K562 (cell line): ENCODE results near the gene MYL12B. TPM values are rescaled to one million over a fixed set of nuclear protein-coding genes. Genes with fewer than 3 reads are reported as not detected.
A peak's percentile ranks its signal among the peaks of the same experiment; 100 is the strongest.
"Not testable (repeated sequence)": the region's sequence is repeated elsewhere in the genome, so short reads cannot be mapped to it uniquely, and the experiment has no call there.

ENCODE experiments used
- ATAC-seq: fragments of 200-7000 bp; cut with Tn5 transposase; 3 replicates; pipeline ENCODE4 v1.9.1; 2020; ENCODE audit warnings: moderate library complexity
- BruUV-seq: library from RNA; stranded (reverse); fragments of 400-500 nt; replicated peaks from 2 replicates; lab custom pipeline; 2021; lab: Mats Ljungman, UMichigan
- CTCF ChIA-PET: fragments of 300-600 bp; formaldehyde crosslinking; extraction: SDS; loops from one replicate; lab custom pipeline; 2021; ENCODE audit warnings: low intra/inter-chr PET ratio; lab: Yijun Ruan, JAX
- POLR2A ChIA-PET: fragments of 300-600, 350-650 bp; sonication (Branson Sonifier 250); formaldehyde crosslinking; extraction: SDS; loops from one replicate; lab custom pipeline; 2021; ENCODE audit warnings: antibody characterized with exemption, inconsistent platforms; lab: Yijun Ruan, JAX
- DNase-seq, 4 experiments: peaks; one replicate each; pipeline versions ENCODE4 v3.0.0 to v3.0.0-alpha.2; 2011 to 2018; ENCODE audit warnings: low spot score in 3 of 4, mixed read lengths in 3 of 4; ENCODE audit errors: extremely low read depth in 1 of 4
- FAIRE-seq: peaks from 2 replicates; lab custom pipeline; 2011; peaks lifted over from hg19 to GRCh38; lab: Jason Lieb, UNC
- H2AFZ ChIP-seq: 2 replicates; pipeline ENCODE4 v1.6.0; 2011; ENCODE audit warnings: low read depth, low read length, control low read depth, inconsistent platforms
- H3K27ac ChIP-seq: fragments of 200-600 bp; 3 replicates; pipeline ENCODE4 v1.8.0; 2011; ENCODE audit warnings: low read depth, mild to moderate bottlenecking, control low read depth, inconsistent platforms, low read length, moderate library complexity, mixed read lengths; ENCODE audit errors: extremely low read depth
- H3K27me3 ChIP-seq, 2 experiments: fragments of 300-600 bp in 1 of 2; 2 replicates in 1 of 2; 3 replicates in 1 of 2; pipeline versions ENCODE4 v1.6.0 to v1.8.0; 2011; ENCODE audit warnings: inconsistent platforms in 2 of 2, low read length in 2 of 2, mild to moderate bottlenecking in 1 of 2, mixed read lengths in 1 of 2, moderate library complexity in 1 of 2; ENCODE audit not compliant: control insufficient read depth in 2 of 2, insufficient read depth in 2 of 2
- H3K36me3 ChIP-seq: fragments of 300-600 bp; 3 replicates; pipeline ENCODE4 v1.8.0; 2011; ENCODE audit warnings: mild to moderate bottlenecking, low read length, inconsistent platforms; ENCODE audit not compliant: control insufficient read depth, insufficient read depth
- H3K4me1 ChIP-seq, 2 experiments: fragments of 200-600 bp in 1 of 2; replicated peaks in 1 of 2; 2 replicates in 1 of 2; 3 replicates in 1 of 2; pipeline versions ENCODE4 v1.5.1 to v1.8.0; 2011; ENCODE audit warnings: inconsistent platforms in 2 of 2, low read length in 2 of 2, mild to moderate bottlenecking in 1 of 2, mixed read lengths in 1 of 2, moderate library complexity in 1 of 2; ENCODE audit not compliant: control insufficient read depth in 2 of 2, insufficient read depth in 2 of 2
- H3K4me2 ChIP-seq: 2 replicates; pipeline ENCODE4 v1.6.1; 2011; ENCODE audit warnings: low read length, control low read depth, inconsistent platforms, mixed read lengths; ENCODE audit not compliant: insufficient read depth
- H3K4me3 ChIP-seq: fragments of 200-600 bp; sonication (generic), shearing (Covaris generic); 2 replicates; pipeline ENCODE4 v1.5.1; 2016; ENCODE audit warnings: control low read depth, inconsistent platforms
- H3K79me2 ChIP-seq: fragments of 200-600 bp; 3 replicates; pipeline ENCODE4 v1.8.0; 2011; ENCODE audit warnings: low read length, inconsistent platforms; ENCODE audit not compliant: control insufficient read depth, insufficient read depth
- H3K9ac ChIP-seq, 2 experiments: 2 replicates each; pipeline versions ENCODE4 v1.6.0 to v1.6.1; 2011; ENCODE audit warnings: low read depth in 2 of 2, low read length in 2 of 2, control low read depth in 1 of 2, inconsistent platforms in 1 of 2, mild to moderate bottlenecking in 1 of 2, mixed read lengths in 1 of 2; ENCODE audit not compliant: insufficient read depth in 1 of 2
- H3K9me1 ChIP-seq: one replicate; pipeline ENCODE4 v1.6.0; 2011; ENCODE audit warnings: inconsistent platforms, mild to moderate bottlenecking, low read length, moderate library complexity; ENCODE audit not compliant: control insufficient read depth, insufficient read depth
- H3K9me3 ChIP-seq: replicated peaks from 2 replicates; pipeline ENCODE4 v1.5.1; 2011; ENCODE audit warnings: low read depth, low read length, inconsistent platforms; ENCODE audit not compliant: control insufficient read depth, insufficient read depth
- H4K20me1 ChIP-seq: replicated peaks from 2 replicates; pipeline ENCODE4 v1.6.1; 2011; ENCODE audit warnings: low read length, inconsistent platforms, mixed read lengths; ENCODE audit not compliant: control insufficient read depth, insufficient read depth
- SPI1 ChIP-seq: IDR thresholded peaks from 2 replicates; pipeline ENCODE4 v1.6.1; 2011; ENCODE audit warnings: low read depth, low read length, control low read depth, borderline replicate concordance
- whole genome bisulfite sequencing: fragments of 100-300 bp; shearing (Covaris generic); methylation state at CpG from one replicate; pipeline ENCODE4 v1.1.6; 2016; ENCODE audit warnings: low coverage, mixed read lengths; ENCODE audit not compliant: insufficient coverage; ENCODE audit errors: missing lambda C conversion rate; 5-methylcytosine and 5-hydroxymethylcytosine counted together
- in situ Hi-C: fragments of 300-500 bp; cut with MboI; formaldehyde crosslinking; loops from 4 replicates; pipeline ENCODE4 v1.15.0; 2018; ENCODE audit warnings: inconsistent platforms, mixed read lengths
- intact Hi-C: fragments of 100-400 bp; cut with micrococcal nuclease; formaldehyde crosslinking; loops from 2 replicates; pipeline ENCODE4 v1.14.2; 2022
- polyA plus RNA-seq, 8 experiments: library from polyadenylated mRNA; depleted of rRNA in 4 of 8; stranded (reverse) in 5 of 8; unstranded in 3 of 8; fragments of >200 nt; fragmentation: Nextera tagmentation in 2 of 8; fragmentation: Illumina TruSeq in 1 of 8; extraction: Ambion mirVana in 2 of 8; extraction: Trizol in 1 of 8; gene quantifications; 2 replicates each; pipeline versions ENCODE4 v1.2.1 to v1.2.3, GENCODE V29; 2011 to 2014; ENCODE audit warnings: inconsistent platforms in 1 of 8, missing spikeins in 1 of 8
- total RNA-seq, 7 experiments: library from RNA; depleted of rRNA in 6 of 7; stranded (reverse); fragments of >200 nt in 6 of 7; fragmentation: Illumina TruSeq in 2 of 7; extraction: Trizol in 2 of 7; gene quantifications; 2 replicates each; pipeline versions ENCODE4 v1.2.1 to v1.2.3, GENCODE V29; 2011 to 2021; ENCODE audit warnings: low replicate concordance in 1 of 7

MYL12B gene
- total and polyA plus RNA-seq, 9 of the 15 experiments (the other 6 are each of a cell fraction or from before 2014, with no cell fraction given): 220 to 995 (median 463) TPM

DNA sequence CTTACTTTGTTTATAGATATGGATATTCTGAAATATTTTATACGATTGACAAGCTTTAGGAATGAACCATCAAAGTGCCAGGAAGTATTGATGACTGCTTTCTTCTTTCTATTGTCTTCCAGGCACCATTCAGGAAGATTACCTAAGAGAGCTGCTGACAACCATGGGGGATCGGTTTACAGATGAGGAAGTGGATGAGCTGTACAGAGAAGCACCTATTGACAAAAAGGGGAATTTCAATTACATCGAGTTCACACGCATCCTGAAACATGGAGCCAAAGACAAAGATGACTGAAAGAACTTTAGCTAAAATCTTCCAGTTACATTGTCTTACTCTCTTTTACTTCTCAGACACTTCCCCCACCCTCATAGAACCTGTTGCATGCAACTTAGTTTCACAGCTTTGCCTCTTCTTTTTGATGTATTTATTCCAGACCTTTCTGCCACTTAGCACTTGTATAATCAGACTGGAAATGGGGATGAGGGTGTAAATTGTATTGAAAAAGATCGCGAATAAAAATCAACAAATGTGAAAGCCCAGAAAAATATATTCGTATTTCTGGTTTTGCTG lies 15.8 kb downstream of the MYL12B start:
- H3K27ac ChIP-seq, DNase-seq, H3K4me1 ChIP-seq, H3K4me3 ChIP-seq, H3K9ac ChIP-seq, intact Hi-C loops, H4K20me1 ChIP-seq, H3K9me1 ChIP-seq, H3K9me3 ChIP-seq, CTCF ChIA-PET, H3K4me2 ChIP-seq, H3K27me3 ChIP-seq, H2AFZ ChIP-seq, ATAC-seq: not testable (repeated sequence)
- peak; percentile 69; the same call in 1 of the 2 replicates for TF ChIP-seq SPI1
- WGBS: 91% methylated on average over 7 of the region's 7 CpGs
- in situ Hi-C loops: loop anchor here (5.0 kb wide), 1 partner anchor 590 kb away; no protein-coding TSS in a partner anchor
- peak; percentile 19 for FAIRE-seq
- H3K79me2 ChIP-seq: peaks cover 12% of the 10 kb centered on the region
- H3K36me3 ChIP-seq: peaks cover 62% of the 10 kb centered on the region
- TSS peak; percentile 62 for BruUV-seq
- POLR2A ChIA-PET: interaction anchor here (0.9 to 1.1 kb wide), 2 partner anchors 26 to 317 kb away, joined by 3 to 4 read pairs; no protein-coding TSS in a partner anchor
